Neural crest cell (in vitro differentiated cells): Measurements from ENCODE around the gene BTG3. TPM values are rescaled to one million over a fixed set of nuclear protein-coding genes. Genes with fewer than 3 reads are reported as not detected.

ENCODE experiments used
- DNase-seq: peaks from one replicate; pipeline ENCODE4 v3.0.0; 2021; ENCODE audit warnings: low read depth, mixed read lengths, low spot score
- H3K27ac Mint-ChIP-seq: one replicate; pipeline ENCODE4 v1.8.0; 2021; ENCODE audit warnings: mild to moderate bottlenecking, mixed read lengths; ENCODE audit not compliant: unreplicated experiment
- H3K27me3 Mint-ChIP-seq: 2 replicates; pipeline ENCODE4 v1.8.0; 2021; ENCODE audit warnings: low read depth, mild to moderate bottlenecking, mixed read lengths
- H3K36me3 Mint-ChIP-seq: 2 replicates; pipeline ENCODE4 v1.8.0; 2021; ENCODE audit warnings: low read depth, mild to moderate bottlenecking, mixed read lengths
- H3K4me1 Mint-ChIP-seq: 2 replicates; pipeline ENCODE4 v1.8.0; 2021; ENCODE audit warnings: mixed read lengths
- H3K4me3 Mint-ChIP-seq: one replicate; pipeline ENCODE4 v1.8.0; 2021; ENCODE audit warnings: mild to moderate bottlenecking, mixed read lengths
- H3K9me3 Mint-ChIP-seq: 2 replicates; pipeline ENCODE4 v1.8.0; 2021; ENCODE audit warnings: mixed read lengths
- total RNA-seq: library from RNA; stranded (reverse); gene quantifications from 2 replicates; pipeline ENCODE4 v1.2.1, GENCODE V29; 2021
- TF ChIP-seq, protein P1 (sequence below): fragments of 200-600 bp; sonication (generic); conservative IDR thresholded peaks from 2 replicates; pipeline ENCODE4 v1.5.0; 2021; ENCODE audit warnings: antibody characterized with exemption, mild to moderate bottlenecking

The BTG3 gene
- total RNA-seq, 1 donor from 2014 or later, result 39.4 TPM

- TF ChIP-seq, protein P1, sequence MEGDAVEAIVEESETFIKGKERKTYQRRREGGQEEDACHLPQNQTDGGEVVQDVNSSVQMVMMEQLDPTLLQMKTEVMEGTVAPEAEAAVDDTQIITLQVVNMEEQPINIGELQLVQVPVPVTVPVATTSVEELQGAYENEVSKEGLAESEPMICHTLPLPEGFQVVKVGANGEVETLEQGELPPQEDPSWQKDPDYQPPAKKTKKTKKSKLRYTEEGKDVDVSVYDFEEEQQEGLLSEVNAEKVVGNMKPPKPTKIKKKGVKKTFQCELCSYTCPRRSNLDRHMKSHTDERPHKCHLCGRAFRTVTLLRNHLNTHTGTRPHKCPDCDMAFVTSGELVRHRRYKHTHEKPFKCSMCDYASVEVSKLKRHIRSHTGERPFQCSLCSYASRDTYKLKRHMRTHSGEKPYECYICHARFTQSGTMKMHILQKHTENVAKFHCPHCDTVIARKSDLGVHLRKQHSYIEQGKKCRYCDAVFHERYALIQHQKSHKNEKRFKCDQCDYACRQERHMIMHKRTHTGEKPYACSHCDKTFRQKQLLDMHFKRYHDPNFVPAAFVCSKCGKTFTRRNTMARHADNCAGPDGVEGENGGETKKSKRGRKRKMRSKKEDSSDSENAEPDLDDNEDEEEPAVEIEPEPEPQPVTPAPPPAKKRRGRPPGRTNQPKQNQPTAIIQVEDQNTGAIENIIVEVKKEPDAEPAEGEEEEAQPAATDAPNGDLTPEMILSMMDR, result no peak
- no peak overlapping the region for H3K27ac Mint-ChIP-seq
- DNase-seq, result no peak
Measured at GRCh38 chr21:17560377-17561025, 52.2 kb downstream of the BTG3 start.

GRCh38 chr21:17554679-17555465 lies 57.8 kb downstream of the BTG3 start:
- H3K4me1 Mint-ChIP-seq, result peaks cover 5% of the 10 kb centered on the region
- no peak overlapping the region for H3K27ac Mint-ChIP-seq
- H3K4me3 Mint-ChIP-seq, result no peak overlapping the region
- no peaks in the 10 kb centered on the region for H3K36me3 Mint-ChIP-seq
- DNase-seq, result no peak
- H3K9me3 Mint-ChIP-seq, result no peaks in the 10 kb centered on the region
- no peaks in the 10 kb centered on the region for H3K27me3 Mint-ChIP-seq
- TF ChIP-seq, protein P1, result peak; percentile 32

More at GRCh38 chr21:17560377-17561025, 52.2 kb downstream of the BTG3 start:
- Mint-ChIP-seq H3K36me3 (peaks cover 16% of the 10 kb centered on the region), H3K27me3 (no peaks in the 10 kb centered on the region), H3K4me1 (no peaks in the 10 kb centered on the region), H3K4me3 (no peak overlapping the region), H3K9me3 (no peaks in the 10 kb centered on the region)

GRCh38 chr21:17554120-17554519 lies 58.6 kb downstream of the BTG3 start:
- Mint-ChIP-seq H3K9me3 (no peaks in the 10 kb centered on the region), H3K27ac (no peak overlapping the region), H3K36me3 (no peaks in the 10 kb centered on the region), H3K4me3 (no peak overlapping the region), H3K27me3 (no peaks in the 10 kb centered on the region), H3K4me1 (peaks cover 5% of the 10 kb centered on the region)
- no peak for DNase-seq
- TF ChIP-seq, protein P1, result no peak

GRCh38 chr21:17552410-17552809 lies 60.3 kb downstream of the BTG3 start:
- DNase-seq, result no peak
- TF ChIP-seq, protein P1, result no peak
- H3K27me3 Mint-ChIP-seq, result no peaks in the 10 kb centered on the region
- H3K4me3 Mint-ChIP-seq, result no peak overlapping the region
- H3K36me3 Mint-ChIP-seq, result no peaks in the 10 kb centered on the region
- H3K27ac Mint-ChIP-seq, result no peak overlapping the region
- H3K9me3 Mint-ChIP-seq, result no peaks in the 10 kb centered on the region
- peaks cover 5% of the 10 kb centered on the region for H3K4me1 Mint-ChIP-seq

- H3K27me3 Mint-ChIP-seq, result no peaks in the 10 kb centered on the region
- no peaks in the 10 kb centered on the region for H3K9me3 Mint-ChIP-seq
- no peaks in the 10 kb centered on the region for H3K36me3 Mint-ChIP-seq
- DNase-seq, result no peak
- no peak overlapping the region for H3K4me3 Mint-ChIP-seq
- no peak overlapping the region for H3K27ac Mint-ChIP-seq
- TF ChIP-seq, protein P1, result no peak
- peaks cover 9% of the 10 kb centered on the region for H3K4me1 Mint-ChIP-seq
Measured at GRCh38 chr21:17550671-17551308, 61.9 kb downstream of the BTG3 start.
